ENCODE measurements around the gene OR10K2.
"Not testable (repeated sequence)": the region's sequence is repeated elsewhere in the genome, so short reads cannot be mapped to it uniquely, and the experiment has no call there.

Gene OR10K2, protein sequence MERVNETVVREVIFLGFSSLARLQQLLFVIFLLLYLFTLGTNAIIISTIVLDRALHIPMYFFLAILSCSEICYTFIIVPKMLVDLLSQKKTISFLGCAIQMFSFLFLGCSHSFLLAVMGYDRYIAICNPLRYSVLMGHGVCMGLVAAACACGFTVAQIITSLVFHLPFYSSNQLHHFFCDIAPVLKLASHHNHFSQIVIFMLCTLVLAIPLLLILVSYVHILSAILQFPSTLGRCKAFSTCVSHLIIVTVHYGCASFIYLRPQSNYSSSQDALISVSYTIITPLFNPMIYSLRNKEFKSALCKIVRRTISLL

DNA sequence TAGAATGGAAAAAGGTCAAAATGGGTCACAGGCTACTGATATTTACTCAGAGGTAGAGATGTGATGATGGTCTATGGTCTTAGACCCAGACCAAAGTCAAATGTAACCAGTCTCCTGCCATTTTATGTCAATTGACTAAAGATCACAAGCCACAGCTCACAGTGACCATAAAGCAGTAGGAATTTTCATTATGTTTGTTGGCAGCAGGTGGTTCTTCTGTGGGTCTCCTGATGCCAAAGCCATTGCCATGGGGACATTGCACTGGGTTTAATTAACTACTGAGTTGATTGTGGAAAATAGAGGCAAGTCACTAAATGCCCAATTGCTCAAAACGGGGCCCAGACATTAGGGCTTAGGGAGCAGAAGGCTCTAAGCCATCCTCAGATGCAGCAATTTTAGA is at the start of gene OR10K2:
Gene OR10K2, minus strand, starts transcription at position 101 of the 400 bp plus-strand sequence. CDS start 5,371 bp downstream, outside the sequence.
- in situ Hi-C loops (cut with HindIII; ENCODE audit: low sequenced_read_pairs) = no loop called here

DNA sequence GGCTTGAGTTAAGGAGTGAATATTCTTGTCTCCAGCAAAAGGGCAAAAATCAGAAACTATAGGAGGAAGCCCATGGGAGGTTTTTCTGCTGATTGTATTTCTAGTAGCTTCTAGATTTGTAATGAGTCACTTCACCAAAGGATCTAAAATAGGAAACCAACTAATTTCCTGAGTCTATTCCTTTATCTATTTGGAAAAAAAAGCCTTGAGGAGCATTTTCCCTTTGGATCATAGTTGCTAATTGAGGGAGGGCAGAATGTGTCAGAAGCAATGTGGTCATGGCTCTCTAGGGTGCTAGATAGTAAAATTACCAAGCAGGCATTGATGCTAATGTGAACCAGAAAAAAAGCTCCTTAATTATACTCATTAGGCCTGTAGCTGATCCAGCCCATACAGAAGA is 45.9 kb upstream of the OR10K2 start, which contains the start of gene OR10R2:
Gene OR10R2, plus strand, starts transcription at position 301 of the 400 bp plus-strand sequence. CDS start 106 bp downstream, outside the sequence.
- in situ Hi-C loops (cut with HindIII; ENCODE audit: low sequenced_read_pairs) = no loop called here

DNA sequence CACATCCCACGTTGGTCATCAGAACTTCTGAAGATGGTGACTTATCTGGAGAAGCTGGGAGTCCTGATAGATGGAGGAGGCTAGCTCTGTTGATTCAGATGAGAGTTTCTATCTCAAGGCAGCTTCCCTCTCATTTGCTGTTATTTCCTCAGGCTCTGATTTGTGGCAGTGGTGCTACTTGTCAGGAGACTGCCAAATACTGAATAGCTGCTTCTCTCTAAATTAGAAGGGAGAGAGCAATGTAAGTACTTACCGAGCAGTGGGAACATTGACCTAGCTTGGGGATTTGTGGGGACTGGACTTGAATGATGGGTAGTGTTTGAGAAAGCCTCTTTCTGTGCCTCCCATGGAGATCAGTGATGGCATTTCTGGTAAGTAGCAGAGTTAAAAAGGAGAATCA is 35.5 kb upstream of the OR10K2 start, which contains the start of gene OR10K1:
Gene OR10K1, plus strand, starts transcription at position 301 of the 400 bp plus-strand sequence. CDS start 3,728 bp downstream, outside the sequence.
- in situ Hi-C loops (cut with HindIII; ENCODE audit: low sequenced_read_pairs) = no loop called here

DNA sequence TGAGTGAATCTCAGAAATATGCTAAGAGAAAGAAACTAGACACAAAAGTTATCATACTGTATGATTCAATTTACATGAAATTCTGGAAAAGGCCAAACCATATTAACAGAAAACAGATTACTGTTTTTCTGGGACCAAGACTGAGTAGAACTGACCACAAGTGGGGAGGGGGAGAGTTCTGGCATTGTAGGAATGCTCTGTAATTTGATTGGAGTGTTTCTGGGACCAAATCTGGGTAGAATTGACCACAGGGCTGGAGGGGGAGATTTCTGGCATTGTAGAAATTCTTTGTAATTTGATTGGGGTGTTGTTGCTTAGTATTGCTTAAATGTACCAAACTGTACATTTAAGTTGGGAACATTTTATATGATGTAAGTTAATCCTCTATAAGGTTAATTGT is 32.2 kb upstream of the OR10K2 start:
- in situ Hi-C loops (cut with HindIII; ENCODE audit: low sequenced_read_pairs) = no loop called here

DNA sequence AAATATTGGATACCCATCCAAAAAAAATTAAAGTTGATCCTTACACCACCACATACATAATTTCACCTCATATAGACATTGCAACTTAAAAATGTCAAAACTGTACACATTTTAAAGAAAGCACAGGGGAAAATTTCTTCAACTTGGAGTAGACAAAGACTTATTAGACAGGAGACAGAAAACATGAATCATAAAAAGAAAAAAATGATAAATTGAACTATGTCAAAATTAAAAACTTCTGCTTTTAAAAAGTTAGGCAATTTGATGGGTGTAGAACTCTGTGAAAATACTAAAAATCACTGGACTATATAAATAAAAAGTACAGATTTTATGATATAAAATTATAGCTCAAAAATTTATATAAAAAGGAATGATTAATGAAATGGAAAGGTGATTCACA is 31.2 kb upstream of the OR10K2 start:
- in situ Hi-C loops (cut with HindIII; ENCODE audit: low sequenced_read_pairs) = no loop called here

DNA sequence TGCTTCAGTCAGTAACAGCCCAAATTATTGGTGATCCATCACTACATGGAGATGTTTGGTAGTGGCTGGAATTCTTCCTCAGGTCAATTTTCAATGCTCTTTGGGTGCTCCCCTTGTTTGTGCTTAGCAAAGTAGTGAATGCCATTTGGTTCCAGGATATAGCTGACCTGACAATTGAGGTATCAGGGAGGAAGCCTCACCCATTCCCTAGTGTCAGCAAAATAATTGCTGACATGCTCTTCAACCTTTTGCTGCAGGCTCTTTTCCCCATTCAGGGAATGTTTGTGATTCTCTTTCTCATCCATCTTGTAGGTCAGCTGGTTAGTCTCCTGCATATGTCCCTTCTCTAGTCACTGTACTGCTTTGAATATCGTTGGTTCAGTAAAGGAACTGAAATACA is 28.5 kb upstream of the OR10K2 start:
- in situ Hi-C loops (cut with HindIII; ENCODE audit: low sequenced_read_pairs) = no loop called here

DNA sequence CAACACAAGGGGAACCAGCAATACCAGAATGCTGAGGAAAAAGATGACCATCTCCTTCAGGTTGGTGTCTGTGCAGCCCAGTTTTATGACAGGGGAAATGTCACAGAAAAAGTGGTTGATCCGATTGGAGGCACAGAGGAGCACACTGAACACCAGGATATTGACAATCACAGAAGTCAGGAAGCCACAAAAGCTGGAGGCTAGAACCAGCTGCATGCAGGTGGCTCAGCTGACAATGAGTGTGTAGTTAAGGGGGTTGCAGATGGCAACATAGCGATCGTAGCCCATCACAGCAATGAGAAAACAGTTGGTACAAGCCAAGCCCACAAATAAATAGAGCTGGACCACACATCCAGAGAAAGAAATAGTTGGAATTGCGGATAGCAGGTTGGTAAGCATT is 19.3 kb upstream of the OR10K2 start:
- in situ Hi-C loops (cut with HindIII; ENCODE audit: low sequenced_read_pairs) = no loop called here

DNA sequence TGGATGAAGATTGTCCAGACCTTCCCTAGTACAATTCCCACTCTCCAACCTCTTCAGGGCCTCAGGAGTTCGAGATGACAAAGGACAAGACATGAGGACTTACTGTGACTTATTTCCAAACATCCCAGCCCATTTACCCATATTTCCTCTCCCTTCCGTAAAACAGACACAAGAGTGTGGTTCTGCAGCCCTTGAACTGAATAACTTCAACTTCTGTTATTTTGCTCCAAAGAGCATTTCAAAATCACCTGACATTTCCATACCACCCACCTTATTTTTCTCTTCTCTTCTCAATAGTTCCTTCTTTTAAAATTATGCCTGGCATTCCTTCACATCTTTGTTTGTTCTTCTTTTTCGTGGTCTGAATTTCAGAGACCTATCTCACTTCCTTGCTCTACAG is 8.7 kb upstream of the OR10K2 start:
- in situ Hi-C loops (cut with HindIII; ENCODE audit: low sequenced_read_pairs) = no loop called here

DNA sequence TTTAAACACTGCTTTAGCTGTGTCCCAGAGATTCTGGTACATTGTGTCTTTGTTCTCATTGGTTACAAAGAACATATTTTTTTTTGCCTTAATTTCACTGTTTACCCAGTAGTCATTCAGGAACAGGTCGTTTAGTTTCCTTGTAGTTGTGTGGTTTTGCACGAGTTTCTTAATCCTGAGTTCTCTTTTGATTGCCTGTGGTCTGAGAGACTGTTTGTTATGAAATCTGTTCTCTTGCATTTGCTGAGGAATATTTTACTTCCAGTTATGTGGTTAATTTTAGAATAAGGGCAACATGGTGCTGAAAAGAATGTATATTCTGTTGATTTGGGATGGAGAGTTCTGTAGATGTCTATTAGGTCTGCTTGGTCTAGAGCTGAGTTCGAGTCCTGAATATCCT is 4.1 kb upstream of the OR10K2 start:
- in situ Hi-C loops (cut with HindIII; ENCODE audit: low sequenced_read_pairs) = not testable (repeated sequence)

DNA sequence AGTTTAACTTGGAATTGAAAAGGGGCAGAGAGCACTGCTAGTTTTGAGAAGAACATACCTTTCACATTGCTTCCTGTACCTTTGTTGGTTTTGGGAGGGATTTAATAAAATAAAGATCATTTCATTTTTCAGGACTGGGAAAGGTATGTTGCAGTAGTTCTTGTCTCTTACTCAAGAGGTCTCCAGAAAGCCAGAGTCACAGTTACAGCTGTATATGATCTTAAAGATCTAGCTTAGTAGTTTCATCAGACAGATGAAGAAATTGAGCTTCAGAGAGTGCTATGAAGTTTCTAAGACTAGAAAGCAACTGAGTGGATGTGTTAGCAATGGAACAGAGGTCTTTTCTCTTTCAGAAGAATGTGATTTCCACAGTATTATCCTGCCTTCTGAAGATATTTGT is 1.0 kb downstream of the OR10K2 start:
- in situ Hi-C loops (cut with HindIII; ENCODE audit: low sequenced_read_pairs) = no loop called here

DNA sequence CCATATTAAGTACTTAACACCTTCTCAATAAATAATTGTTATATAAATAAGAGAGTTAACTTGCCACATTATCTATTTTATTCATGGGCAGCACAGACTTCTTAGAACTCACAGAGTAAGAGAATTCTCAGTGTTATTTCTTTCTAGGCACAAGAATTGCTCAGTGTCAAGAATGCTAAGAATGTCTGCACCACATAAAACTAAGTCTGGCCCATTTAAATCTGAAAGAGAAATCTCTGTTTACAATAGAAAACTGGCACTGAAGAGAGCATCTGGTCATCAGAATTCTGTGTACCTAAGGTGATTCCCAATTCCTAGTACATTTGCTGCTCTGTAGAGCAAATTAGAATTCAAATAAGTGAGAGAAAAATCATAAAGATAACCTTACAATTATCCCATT is 3.8 kb downstream of the OR10K2 start:
- in situ Hi-C loops (cut with HindIII; ENCODE audit: low sequenced_read_pairs) = no loop called here

DNA sequence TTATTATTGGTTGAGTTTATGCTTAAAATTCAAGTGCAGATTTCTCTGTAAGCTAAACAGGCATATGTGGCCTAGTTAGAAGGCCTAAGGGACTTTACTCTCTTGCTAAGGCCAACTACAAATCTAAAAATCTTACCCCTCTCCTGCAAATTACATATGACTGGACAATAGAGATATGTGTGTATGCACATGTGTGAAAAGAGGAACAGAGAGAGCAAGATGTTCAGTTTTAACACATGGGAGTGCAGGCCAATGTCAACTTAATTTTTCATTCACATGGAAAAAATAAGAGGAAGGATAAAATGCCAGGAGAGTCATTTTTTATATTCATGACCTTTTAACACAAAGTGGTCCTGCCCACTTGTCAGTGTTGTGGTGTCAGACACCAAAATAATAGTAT is 8.5 kb downstream of the OR10K2 start:
- in situ Hi-C loops (cut with HindIII; ENCODE audit: low sequenced_read_pairs) = no loop called here

DNA sequence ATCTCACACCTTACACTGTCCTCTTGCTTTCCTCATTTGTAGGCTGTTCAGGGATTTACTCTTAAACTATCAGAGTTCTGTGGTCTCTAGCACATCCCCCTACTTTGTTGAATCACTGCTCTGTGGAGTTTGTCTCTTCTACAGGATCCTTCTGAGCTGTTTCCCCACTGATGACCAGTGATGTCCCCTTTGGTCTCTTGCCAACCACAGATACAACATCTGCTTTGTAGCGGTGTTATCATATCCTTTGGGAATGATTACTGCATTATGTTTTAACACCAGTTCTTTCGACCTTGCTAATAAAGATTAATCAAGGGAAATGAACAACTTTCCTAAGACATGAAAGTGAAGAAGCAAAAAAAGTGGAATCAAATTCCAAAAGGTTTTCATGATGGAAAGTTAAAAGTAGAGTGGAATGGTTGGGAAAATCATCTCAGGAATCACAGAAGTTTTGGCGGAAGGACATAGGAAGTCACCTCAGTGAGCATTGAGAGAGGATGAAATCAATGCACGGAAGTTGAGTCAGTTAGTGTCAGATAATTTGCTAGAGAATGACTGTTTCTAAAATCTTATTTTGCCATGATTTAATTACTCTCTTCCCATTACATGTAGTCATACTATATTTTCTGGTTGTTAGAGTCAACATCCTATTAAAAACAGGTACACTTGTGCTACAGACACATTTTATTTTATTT is 11.2 kb downstream of the OR10K2 start:
- in situ Hi-C loops (cut with HindIII; ENCODE audit: low sequenced_read_pairs) = no loop called here

DNA sequence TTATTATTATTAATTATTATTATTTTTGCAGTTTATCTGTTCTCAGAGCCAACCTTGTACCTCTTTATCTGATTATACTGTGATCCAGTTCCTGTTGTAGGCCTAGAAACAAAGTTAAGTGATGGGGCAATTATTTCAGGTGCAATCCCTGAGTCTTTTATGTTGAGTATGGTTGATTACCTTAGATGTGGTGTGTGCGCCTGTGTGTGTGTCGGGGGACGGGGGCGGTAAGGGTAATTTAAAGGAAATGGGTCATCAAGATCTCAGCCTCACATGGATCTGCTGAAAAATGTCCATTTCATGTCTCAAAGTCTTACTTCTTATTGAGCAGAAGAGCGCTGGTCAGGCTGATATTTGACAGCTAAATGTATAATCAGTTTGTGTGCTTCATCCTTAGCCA is 18.9 kb downstream of the OR10K2 start:
- in situ Hi-C loops (cut with HindIII; ENCODE audit: low sequenced_read_pairs) = no loop called here

DNA sequence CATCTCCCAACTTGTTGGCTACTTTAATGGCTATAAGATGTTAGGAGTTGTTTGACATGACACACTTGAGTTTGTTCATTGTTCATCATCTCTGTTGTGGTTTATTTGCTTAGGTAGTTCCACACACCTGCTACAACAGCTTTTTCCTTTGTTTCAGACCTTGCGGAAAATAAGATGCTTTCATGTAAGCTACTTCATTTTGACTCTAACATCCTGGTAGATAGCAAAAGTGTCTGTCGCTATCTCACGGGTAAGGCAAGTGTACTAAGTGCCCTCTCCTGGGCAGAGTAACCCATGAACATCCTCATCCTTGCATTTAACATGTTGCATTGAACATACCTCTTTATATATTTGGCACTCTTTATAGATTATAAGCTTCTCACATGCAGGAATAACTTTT is 25.2 kb downstream of the OR10K2 start:
- in situ Hi-C loops (cut with HindIII; ENCODE audit: low sequenced_read_pairs) = no loop called here

DNA sequence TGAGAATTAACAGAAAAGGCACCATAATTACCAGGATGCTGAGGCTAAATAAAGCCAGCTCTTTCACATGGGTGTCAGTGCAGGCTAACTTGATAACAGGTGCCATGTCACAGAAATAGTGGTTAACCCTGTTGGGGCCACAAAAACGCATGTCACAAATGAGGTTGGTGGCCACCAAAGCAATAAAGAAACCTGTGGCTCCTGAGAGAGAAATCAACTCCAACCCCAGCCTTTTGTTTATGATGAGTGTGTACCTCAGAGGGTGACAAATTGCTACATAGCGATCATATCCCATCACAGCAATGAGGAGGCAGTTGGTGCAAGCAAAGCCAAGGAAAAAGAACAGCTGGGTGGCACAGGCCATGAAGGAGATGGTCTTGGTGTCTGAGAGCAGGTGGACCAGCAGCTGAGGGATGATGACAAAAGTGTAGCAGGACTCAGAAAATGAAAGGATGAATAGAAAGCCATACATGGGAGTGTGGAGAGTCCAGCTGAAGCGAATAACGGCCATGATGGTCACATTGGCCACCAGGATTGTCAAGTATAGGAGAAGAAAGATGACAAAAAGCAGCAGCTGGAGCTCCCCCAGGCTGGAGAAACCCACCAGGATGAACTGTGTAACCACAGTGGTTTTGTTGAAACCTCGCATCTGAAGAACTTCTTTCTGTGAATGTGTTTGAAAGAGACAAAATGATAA is 27.1 kb downstream of the OR10K2 start, which contains the start of gene OR10T2:
Gene OR10T2, minus strand, starts transcription at position 649 of the 697 bp plus-strand sequence. Its CDS starts 0 bp downstream, at position 649.
- in situ Hi-C loops (cut with HindIII; ENCODE audit: low sequenced_read_pairs) = no loop called here

DNA sequence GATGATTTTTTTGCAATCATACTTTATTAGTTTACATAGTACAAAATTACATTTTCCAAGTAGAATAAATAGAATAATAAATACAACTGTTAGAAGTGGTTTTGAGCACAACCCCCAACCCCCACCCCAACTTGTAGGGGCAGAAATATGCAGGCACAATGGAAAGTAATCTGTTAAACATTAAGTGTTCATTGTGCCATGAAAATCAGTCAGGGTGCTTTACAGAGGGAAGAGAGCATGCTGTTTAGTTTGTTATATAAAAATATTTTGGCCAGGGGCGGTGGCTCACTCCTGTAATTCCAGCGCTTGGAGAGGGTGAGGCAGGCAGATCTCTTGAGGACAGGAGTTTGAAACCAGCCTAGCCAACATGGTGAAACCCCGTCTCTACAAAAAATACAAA is 29.4 kb downstream of the OR10K2 start:
- in situ Hi-C loops (cut with HindIII; ENCODE audit: low sequenced_read_pairs) = no loop called here

DNA sequence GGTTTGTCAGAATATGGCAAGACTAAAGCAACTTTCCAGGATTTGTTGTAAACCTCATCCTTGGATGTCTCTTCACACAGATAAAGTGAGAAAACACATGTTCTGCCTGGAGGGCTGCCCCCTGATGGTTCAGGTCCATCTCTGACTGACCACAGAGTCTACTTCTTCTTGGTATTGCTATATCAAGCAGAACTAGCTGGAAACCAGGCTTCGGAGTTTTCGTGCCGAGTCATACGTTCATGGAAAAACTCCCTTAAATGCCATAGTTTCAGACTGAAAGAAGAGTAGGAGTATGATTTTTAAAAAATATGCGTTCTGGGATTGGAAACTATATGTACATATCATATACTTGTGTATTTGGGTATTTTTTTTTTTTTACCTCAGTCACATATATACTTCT is 32.6 kb downstream of the OR10K2 start:
- in situ Hi-C loops (cut with HindIII; ENCODE audit: low sequenced_read_pairs) = no loop called here

DNA sequence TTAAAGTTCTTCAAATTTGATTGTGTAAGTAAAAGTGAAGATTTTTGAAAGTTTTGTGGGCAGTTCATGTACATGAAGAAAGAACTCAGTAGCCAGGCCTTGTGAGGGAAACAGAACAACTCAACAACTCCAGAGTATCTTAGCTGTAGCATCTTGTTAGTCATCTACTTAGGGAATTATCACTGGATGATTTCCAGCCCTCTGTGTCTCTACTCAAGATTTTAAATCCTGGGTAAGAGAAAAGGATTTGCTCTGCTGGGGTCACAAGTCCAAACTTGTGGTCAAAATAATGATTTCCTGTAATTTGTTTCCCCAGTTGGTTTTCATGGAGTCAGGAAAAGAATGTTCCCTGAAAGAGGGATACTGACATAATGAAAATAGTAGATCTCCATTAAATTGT is 34.9 kb downstream of the OR10K2 start:
- in situ Hi-C loops (cut with HindIII; ENCODE audit: low sequenced_read_pairs) = no loop called here

DNA sequence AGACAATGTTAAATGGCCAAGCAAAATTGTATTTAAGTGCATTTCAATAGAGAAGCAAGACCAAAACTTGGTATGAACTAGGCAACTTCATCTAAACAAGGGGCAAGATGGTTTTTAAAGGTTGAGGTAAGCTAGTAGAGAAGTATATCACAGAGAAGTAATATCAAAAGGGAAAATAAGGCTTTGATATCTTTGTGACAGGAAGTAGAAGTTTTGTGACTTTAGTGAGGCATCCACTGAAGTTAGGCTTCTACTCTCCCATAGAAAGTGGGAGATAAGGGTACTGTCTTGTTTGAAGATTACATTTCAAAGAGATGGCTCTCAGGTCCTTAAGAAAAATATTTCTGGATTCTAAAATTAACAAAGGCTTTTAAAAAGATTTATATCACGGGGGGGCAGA is 35.7 kb downstream of the OR10K2 start:
- in situ Hi-C loops (cut with HindIII; ENCODE audit: low sequenced_read_pairs) = no loop called here

DNA sequence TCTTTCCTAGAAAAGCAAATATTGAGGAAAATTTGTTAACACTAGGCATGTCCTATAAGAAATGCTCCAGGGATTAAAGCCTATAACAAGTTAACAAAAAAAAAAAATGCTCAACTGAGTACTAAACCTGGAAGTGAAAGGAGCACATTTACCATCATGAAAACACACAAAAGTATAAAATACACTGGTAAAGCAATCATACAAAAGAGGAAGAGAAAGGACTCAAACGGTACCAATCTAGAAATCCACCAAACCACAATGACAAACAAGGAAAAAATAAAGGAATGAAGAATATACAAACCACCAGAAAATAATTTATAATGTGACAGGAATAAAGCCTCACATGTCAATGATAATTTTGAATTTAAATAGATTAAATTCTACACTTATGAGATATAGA is 51.2 kb downstream of the OR10K2 start:
- in situ Hi-C loops (cut with HindIII; ENCODE audit: low sequenced_read_pairs) = no loop called here

DNA sequence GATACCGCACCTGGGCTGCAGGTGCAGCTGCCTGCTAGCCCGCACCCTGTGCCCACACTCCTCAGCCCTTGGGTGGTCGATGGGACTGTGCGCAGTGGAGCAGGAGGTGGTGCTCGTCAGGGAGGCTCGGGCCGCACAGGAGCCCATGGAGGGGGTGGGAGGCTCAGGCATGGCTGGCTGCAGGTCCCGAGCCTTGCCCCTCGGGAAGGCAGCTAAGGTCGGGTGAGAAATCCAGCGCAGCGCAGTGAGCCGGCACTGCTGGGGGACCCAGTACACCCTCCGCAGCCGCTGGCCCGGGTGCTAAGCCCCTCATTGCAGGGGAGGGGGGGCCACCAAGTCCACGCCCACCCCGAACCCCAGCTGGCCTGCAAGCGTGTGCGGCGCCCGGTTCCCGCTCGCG is 51.9 kb downstream of the OR10K2 start:
- in situ Hi-C loops (cut with HindIII; ENCODE audit: low sequenced_read_pairs) = not testable (repeated sequence)

Measured in endothelial cell of hepatic sinusoid (primary cell).